ENCODE measurements around the gene C2CD4C.
"Not testable (repeated sequence)": the region's sequence is repeated elsewhere in the genome, so short reads cannot be mapped to it uniquely, and the experiment has no call there.

Gene C2CD4C

GRCh38 chr19:439167-439900 is 30.4 kb upstream of the C2CD4C start:
- DNase-seq (ENCODE audit: low read depth in 3 of 3, low spot score in 1 of 3): no peak

- DNase-seq (ENCODE audit: low read depth in 3 of 3, low spot score in 1 of 3): no peak
Measured at GRCh38 chr19:438416-438958, 29.5 kb upstream of the C2CD4C start.

GRCh38 chr19:437041-437440 is 28.1 kb upstream of the C2CD4C start:
- no peak for DNase-seq (ENCODE audit: low read depth in 3 of 3, low spot score in 1 of 3)

- no peak for DNase-seq (ENCODE audit: low read depth in 3 of 3, low spot score in 1 of 3)
Measured at GRCh38 chr19:436413-436950, 27.5 kb upstream of the C2CD4C start.

GRCh38 chr19:435707-436412 is 26.9 kb upstream of the C2CD4C start:
- no peak for DNase-seq (ENCODE audit: low read depth in 3 of 3, low spot score in 1 of 3)

- DNase-seq (ENCODE audit: low read depth in 3 of 3, low spot score in 1 of 3): no peak
Measured at GRCh38 chr19:435056-435706, 26.2 kb upstream of the C2CD4C start.

- DNase-seq (ENCODE audit: low read depth in 3 of 3, low spot score in 1 of 3): no peak
Measured at GRCh38 chr19:434152-434960, 25.4 kb upstream of the C2CD4C start.

GRCh38 chr19:430701-431100 is 21.8 kb upstream of the C2CD4C start:
- no peak for DNase-seq (ENCODE audit: low read depth in 3 of 3, low spot score in 1 of 3)

GRCh38 chr19:428149-428548 is 19.2 kb upstream of the C2CD4C start:
- no peak for DNase-seq (ENCODE audit: low read depth in 3 of 3, low spot score in 1 of 3)

- not testable (repeated sequence) for DNase-seq (ENCODE audit: low read depth in 3 of 3, low spot score in 1 of 3)
Measured at GRCh38 chr19:427675-428074, 18.7 kb upstream of the C2CD4C start.

GRCh38 chr19:426725-427445 is 17.9 kb upstream of the C2CD4C start:
- no peak for DNase-seq (ENCODE audit: low read depth in 3 of 3, low spot score in 1 of 3)

- no peak for DNase-seq (ENCODE audit: low read depth in 3 of 3, low spot score in 1 of 3)
Measured at GRCh38 chr19:425056-425455, 16.1 kb upstream of the C2CD4C start.

GRCh38 chr19:424546-424945 is 15.6 kb upstream of the C2CD4C start:
- DNase-seq (ENCODE audit: low read depth in 3 of 3, low spot score in 1 of 3): no peak

- no peak for DNase-seq (ENCODE audit: low read depth in 3 of 3, low spot score in 1 of 3)
Measured at GRCh38 chr19:423691-424466, 14.9 kb upstream of the C2CD4C start.

- not testable (repeated sequence) for DNase-seq (ENCODE audit: low read depth in 3 of 3, low spot score in 1 of 3)
Measured at GRCh38 chr19:422917-423226, 13.9 kb upstream of the C2CD4C start.

- DNase-seq (ENCODE audit: low read depth in 3 of 3, low spot score in 1 of 3): no peak
Measured at GRCh38 chr19:422213-422916, 13.4 kb upstream of the C2CD4C start.

- no peak for DNase-seq (ENCODE audit: low read depth in 3 of 3, low spot score in 1 of 3)
Measured at GRCh38 chr19:419721-420515, 11.0 kb upstream of the C2CD4C start.

Data from stimulated activated CD4-positive, alpha-beta T cell treated with anti-CD3 and anti-CD28 coated beads, TNF-alpha, amount 100 ng/mL, for 1 hour (primary cell).